Measurements from ENCODE around the gene GLYATL1B.
"Not testable (repeated sequence)": the region's sequence is repeated elsewhere in the genome, so short reads cannot be mapped to it uniquely, and the experiment has no call there.

DNA sequence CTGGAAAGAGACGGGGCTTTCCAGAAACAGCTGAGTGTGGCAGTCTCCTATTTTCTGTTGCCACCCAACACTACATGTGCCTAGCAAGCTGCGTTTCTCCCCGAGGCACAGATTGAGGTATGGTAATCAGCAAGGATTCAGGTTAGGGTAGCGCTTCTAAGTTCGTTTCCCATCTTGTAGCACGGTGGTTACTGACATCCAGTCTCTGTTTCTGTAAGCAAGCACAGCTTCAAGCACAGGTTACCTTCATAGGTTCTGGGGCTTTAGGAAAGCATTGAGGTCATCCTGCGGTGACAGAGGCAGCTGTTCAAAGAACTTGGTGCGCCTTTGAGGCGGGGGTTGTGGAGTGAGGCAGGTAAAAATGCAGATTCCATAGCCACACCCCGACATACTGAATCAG is 21.6 kb downstream of the GLYATL1B start:
- TF ChIP-seq YY1 (IDR thresholded peaks at IDR 0.05; ENCODE audit: insufficient read depth, insufficient read length); SUZ12 (IDR thresholded peaks at IDR 0.05; ENCODE audit: extremely low read depth, insufficient read depth, insufficient read length): not testable (repeated sequence)

Data from NT2/D1 (cell line).